ENCODE results near the gene CYTIP.

CYTIP gene

GRCh38 chr2:157460897-157461296, 17.0 kb upstream of the CYTIP start:
- no peak for DNase-seq

DNA sequence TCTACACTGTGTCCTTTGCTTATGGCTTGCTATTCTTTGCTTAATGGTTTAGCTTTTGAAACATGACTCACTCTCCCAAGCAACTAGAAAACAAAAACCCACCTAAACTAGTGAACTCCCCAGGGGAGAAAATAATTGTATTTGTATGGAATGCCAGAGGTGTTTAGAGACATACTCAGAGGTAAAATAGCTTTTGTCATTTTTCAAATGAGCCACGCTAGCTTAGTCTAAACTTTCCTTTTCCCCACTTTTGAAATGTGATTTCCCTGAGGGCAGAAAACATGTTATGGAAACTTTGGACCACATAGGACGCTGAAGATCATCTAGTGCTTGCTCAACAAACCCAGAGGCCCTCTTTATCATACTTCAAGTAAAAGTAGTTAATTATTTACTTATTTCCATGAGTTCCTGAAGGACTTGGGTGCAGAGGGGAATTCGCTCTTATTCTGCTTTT, 16.5 kb upstream of the CYTIP start:
- peak; percentile 14 for DNase-seq

DNA sequence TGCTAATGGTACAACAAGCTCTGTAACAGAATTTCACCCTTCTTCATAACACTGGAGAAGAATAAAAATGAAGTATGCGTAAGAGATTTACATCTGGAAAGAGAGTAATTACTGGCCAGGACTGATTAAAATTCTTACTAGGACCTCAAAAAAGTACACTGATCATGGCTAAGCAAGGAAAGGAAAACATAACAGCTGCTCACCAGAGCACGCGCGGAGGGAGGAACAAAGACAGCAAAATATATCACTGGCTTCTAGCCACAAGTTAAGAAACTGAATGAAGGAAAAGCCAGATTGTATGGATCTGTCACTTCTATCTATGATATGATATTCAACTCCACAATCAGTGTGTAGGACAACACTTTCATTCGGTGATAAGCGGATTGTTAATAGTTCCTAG, 15.6 kb upstream of the CYTIP start:
- DNase-seq: no peak

DNA sequence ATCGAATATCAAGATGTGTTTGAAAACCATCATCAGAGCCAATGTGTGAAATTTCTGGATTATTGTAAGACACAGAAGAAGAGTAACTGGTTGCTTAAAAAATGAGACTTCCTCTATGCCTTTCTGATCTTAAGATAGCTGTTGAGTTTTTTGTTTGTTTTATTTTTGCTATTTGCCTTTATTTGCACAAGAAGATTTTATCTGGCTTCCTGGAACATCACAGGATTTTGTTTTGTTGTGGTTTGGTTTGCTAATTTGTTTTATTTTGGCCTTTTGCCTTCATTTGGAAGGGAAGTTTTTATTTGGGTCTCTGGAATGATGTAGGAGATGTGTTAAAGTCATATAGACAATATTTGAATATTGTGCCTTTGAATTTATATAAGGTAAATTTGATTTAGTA, 3.9 kb upstream of the CYTIP start:
- DNase-seq: no peak

GRCh38 chr2:157447031-157447430, 3.1 kb upstream of the CYTIP start:
- DNase-seq: no peak

GRCh38 chr2:157444641-157445040, 752 bp upstream of the CYTIP start:
- DNase-seq: no peak

- DNase-seq: no peak
Measured at GRCh38 chr2:157443090-157443489, 799 bp downstream of the CYTIP start.

GRCh38 chr2:157442636-157443035, 1.3 kb downstream of the CYTIP start:
- DNase-seq: no peak

DNA sequence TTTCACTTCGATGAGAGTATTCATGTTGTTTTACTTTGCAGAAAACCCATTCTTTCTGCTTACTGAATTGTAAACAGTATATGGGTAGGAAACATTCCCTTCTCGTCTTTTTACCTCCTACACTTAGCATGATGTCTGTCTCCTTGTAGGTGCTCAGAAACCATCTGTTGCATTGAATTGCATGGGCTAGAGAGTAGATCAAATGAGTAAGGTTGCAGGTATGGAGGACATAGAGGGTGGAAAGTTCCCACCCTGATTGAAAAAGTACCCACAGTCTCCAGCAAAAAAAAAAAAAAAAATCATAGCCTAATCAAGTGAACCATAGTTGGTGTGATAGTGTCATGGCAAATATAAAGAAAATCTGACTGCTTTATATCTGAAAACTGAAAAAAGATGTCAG, 1.7 kb downstream of the CYTIP start:
- no peak for DNase-seq

DNA sequence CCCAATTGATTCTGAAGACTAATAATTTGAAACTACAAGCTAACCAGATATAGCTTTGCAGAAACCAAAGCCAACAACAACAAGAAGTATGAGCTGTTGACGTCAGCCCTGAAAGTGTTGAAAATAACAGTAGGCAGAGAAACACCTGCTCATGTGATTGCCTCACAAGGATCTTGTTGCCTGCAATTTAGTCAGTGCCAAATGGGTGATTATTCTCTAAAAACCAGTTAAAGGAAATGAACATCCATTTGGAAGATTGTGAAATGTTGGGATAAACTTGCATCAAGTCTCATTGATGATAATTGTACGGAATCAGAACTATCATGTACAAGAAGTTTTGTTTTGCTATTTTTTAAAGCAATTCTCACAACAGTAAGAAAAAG, 2.8 kb downstream of the CYTIP start:
- no peak for DNase-seq

DNA sequence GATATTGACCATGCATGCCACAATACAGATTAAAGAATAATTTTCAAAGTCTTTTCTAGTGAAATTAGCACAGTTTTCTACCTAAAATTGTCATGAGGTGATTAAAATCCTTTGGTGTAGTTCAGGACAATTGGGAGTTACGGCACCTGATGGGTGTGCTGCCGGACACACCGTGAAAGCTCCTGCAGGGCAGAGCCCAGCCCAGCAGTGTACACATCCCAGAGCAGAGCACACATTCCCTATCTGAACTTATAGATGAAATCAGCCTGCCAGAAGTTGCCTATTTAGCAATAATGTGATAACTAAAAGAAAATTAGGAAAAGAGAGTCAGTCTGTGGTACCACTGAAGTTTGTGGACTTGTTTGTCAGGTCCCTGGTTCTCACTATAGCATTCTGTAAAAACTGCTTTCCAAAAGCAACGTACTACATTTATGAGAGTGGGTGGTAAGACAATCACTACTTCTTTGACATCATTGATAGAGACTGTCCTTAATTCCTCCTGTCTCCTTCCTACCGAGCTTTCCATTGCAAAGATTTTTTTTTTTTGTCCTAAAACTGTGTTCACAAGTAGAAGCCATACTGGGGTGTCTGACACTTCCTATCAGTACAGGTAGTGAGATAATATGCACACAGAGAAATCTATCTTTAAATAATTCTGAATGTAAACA, 3.4 kb downstream of the CYTIP start:
- no peak for DNase-seq

DNA sequence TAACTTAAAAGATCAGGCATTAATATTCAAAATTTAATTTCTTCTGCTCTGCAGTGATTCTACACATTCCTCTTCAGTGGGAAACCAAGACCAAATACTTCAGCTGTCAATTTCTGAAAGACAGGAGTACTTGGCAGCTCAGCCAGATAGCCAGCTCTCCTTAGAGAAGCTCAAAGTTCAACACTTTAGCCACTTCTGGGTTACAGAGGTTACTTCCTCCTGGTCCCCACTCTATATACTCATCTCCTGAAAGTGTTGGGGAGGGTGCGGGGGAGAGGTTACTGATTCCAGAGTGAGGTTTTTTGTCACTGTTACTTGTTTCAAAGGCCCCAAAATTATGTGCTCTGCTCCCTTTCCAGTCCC, 4.1 kb downstream of the CYTIP start:
- no peak for DNase-seq

- DNase-seq: no peak
Measured at GRCh38 chr2:157438863-157439823, 4.7 kb downstream of the CYTIP start.

- no peak for DNase-seq
Measured at GRCh38 chr2:157433394-157433793, 10.5 kb downstream of the CYTIP start.

DNA sequence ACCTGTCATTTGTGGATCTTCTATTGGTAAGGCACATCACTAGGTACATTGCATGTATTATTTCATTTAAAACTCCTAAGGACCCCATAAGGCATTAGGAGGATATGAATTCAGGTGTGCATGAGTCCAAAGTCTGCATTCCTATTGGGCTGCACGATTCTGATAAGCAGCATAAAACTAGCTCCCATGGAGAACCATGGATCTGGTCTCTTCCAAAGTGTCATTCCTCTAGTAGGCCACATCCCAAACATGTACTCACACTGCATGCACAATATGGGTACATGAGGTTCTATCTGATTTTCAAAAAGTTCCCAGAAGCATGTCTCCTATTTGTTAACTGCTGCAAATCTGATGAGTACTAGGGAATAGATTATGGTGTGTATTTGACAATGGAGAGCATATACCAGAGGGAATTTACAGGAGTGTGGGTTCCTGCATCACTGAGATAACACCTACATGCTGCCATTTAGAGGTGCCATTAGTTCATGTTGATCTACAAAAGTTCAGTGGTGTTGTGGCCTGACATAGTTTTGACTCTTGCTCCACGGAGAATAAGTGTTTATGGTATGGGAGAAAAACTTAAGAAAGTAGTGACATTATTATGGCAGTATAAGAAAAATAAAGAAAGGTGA, 11.3 kb downstream of the CYTIP start:
- no peak for DNase-seq

DNA sequence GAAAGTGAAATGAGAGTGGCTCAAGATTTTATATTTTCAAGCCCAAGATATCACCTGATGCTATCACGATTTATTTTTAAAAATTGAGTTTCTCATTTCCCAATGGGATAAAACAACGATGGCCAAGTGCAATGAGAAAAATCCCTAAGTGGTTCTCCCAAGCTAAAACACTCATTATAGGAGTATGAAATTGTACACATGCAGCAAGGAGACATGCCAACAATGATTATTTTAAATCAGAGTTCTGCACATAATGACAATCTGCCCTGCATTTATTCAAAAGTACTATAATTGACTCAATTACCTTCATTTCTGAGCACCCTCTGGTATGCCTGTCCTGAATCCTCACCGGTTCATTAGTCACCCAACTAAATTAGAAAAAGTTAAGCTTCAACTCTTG, 12.7 kb downstream of the CYTIP start:
- no peak for DNase-seq

DNA sequence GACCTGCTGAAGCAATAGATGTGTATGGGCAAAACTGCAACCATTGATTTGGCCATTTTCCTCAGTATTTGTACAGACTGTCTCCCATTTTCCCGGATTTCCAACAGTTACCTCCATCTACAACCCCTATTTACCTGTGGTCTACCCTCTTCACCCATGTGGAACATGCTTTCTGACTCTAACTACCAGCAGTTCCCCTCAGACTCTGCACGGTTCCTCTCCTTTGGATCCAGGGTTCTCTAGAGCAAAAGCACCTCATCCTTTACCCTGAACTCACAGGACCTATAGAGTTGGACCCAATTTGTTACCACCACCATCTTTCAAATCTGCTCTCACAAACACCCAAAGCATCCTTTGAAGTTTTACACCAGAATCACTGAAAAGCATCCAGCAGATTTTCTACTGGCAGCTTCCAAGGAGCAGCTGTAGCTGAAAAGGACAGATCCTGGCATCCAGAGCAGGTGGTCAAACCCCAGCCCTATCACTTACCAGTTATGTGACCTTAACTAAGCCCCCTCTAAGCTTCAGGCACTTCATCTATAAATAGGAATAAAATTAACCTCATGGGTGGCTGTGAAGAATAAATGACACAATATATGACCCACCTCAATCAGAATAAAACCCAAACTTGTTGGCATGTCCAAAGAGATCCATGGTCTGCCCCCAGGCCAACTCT, 15.3 kb downstream of the CYTIP start:
- DNase-seq: no peak

DNA sequence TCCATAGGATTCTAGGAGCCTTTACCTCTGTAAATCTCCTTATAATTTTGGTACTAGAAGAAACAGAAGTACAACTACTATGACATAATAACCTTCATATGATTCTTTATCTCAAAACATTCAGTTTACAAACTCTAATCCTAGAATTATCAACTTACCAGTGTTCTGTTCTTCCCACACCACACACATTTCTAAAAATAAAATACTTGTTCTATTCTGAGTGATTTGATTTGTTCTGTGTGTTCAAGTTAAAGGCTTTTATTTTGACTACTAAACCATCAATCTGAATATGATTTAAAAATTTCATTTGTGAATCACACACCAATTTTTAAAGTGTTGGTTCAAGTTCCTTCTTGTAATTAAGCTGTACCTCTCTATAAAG, 16.0 kb downstream of the CYTIP start:
- no peak for DNase-seq

DNA sequence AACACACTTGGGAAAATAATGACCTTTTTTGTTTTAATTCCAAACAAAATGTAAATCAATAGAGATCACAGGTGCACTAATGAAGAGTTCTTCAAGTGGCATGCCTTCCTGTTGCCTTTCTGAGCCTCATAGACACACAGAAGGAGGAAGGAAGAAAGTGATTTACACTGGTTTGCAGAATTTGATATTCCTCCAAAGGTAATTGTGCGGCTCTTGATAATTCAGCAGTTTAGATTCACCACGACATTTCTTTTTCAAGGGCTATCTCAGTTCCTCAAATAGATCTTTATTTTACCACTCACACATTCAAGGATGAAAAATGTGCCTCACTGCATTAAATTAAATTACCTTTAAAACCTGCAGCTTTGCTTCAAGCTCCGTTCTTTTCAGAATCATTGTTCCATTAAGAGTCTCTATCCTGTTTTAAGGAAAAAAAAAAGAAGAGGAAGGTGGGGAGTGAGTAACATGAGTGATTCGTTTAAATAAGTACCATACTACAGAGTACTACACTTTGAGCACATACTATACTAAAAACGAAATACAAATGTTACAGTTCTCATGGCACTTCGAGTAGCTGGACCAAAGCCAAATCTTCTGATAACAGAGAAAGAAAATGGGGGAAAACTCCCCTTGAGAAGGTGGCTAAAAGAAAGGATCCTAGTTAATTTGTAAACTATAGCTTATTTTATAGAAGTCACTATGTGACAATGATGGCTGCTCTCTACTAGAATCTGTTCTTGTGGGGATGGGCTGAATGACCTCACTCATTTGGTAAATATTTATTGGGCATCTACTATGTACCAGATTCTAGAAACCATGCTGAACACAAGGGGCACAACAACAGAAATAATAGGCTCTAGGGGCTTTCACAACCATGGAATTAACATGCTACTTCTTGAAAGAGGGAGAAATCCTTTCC, 16.6 kb downstream of the CYTIP start:
- DNase-seq: no peak

- DNase-seq: no peak
Measured at GRCh38 chr2:157426477-157426994, 17.4 kb downstream of the CYTIP start.

- DNase-seq: no peak
Measured at GRCh38 chr2:157424374-157424773, 19.5 kb downstream of the CYTIP start.

DNA sequence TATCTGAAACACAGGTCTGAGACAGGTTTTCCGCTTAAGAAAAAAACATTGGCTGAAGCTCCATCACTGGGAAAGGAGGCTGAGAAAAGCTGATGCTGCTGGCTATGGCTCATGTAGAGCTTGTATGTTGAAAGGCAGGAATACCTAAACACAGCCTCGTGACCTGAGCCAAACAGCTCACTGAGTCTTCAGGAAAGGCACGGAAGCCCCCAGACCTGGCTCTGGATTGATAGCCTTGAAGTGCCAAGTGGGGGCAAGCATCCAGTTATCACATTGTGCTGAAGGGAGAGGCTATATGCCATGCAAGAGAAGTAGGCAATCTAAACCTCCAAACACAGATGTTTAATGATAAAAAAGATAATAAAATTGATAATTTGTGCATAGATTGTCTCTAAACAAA, 21.9 kb downstream of the CYTIP start:
- no peak for DNase-seq
